Measurements from ENCODE around the gene SLC46A2. TPM values are rescaled to one million over a fixed set of nuclear protein-coding genes. Genes with fewer than 3 reads are reported as not detected.

The SLC46A2 gene
- total and polyA plus RNA-seq, 2 experiments from 2014 or later, result 0.11 TPM; not detected in 1

GRCh38 chr9:112914524-112914923, 23.8 kb upstream of the SLC46A2 start (continued):
- TF ChIP-seq ZNF462 (CRISPR knock-in tag; IDR thresholded peaks at IDR 0.05) (no peak), ZNF114 (CRISPR knock-in tag; IDR thresholded peaks at IDR 0.05) (no peak), STAT1 (IDR thresholded peaks at IDR 0.05; ENCODE audit: unreplicated experiment) (no peak), CTCF (conservative IDR thresholded peaks at IDR 0.05; ENCODE audit: low read depth in 2 of 2) (no peak)

DNA sequence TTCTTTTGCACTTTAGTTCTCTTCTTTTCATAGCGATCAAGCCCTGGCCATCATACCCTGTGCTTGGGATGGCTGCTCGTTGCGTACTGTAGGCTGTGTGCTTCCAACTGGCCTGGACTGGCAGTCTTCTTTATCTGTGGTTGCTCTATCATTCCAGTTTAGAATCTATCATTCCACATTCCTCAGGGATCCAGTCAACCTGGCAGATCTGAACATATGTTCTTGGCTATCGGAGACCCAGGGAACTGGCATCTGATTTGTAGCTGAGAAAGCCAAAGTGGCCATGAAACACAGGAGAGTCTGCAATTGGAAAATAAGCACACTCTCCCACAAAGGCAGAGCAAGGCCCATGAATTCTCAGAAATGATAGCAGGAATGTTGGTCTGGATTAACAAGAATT, 22.6 kb upstream of the SLC46A2 start:
- Mint-ChIP-seq H3K4me1 (no peaks in the 10 kb centered on the region), H3K27ac (no peak overlapping the region), H3K36me3 (ENCODE audit: low read depth) (no peaks in the 10 kb centered on the region), H3K4me3 (no peak overlapping the region), H3K9me3 (no peaks in the 10 kb centered on the region), H3K27me3 (ENCODE audit: insufficient read depth, low read depth, poor library complexity) (peaks cover 1% of the 10 kb centered on the region)
- H3K4me2 ChIP-seq, result no peak overlapping the region
- H3K27ac ChIP-seq (ENCODE audit: low read depth), result no peak overlapping the region
- TF ChIP-seq, protein P1, sequence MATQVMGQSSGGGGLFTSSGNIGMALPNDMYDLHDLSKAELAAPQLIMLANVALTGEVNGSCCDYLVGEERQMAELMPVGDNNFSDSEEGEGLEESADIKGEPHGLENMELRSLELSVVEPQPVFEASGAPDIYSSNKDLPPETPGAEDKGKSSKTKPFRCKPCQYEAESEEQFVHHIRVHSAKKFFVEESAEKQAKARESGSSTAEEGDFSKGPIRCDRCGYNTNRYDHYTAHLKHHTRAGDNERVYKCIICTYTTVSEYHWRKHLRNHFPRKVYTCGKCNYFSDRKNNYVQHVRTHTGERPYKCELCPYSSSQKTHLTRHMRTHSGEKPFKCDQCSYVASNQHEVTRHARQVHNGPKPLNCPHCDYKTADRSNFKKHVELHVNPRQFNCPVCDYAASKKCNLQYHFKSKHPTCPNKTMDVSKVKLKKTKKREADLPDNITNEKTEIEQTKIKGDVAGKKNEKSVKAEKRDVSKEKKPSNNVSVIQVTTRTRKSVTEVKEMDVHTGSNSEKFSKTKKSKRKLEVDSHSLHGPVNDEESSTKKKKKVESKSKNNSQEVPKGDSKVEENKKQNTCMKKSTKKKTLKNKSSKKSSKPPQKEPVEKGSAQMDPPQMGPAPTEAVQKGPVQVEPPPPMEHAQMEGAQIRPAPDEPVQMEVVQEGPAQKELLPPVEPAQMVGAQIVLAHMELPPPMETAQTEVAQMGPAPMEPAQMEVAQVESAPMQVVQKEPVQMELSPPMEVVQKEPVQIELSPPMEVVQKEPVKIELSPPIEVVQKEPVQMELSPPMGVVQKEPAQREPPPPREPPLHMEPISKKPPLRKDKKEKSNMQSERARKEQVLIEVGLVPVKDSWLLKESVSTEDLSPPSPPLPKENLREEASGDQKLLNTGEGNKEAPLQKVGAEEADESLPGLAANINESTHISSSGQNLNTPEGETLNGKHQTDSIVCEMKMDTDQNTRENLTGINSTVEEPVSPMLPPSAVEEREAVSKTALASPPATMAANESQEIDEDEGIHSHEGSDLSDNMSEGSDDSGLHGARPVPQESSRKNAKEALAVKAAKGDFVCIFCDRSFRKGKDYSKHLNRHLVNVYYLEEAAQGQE (IDR thresholded peaks at IDR 0.05; ENCODE audit: unreplicated experiment), result no peak
- TF ChIP-seq EZH2phosphoT487 (IDR thresholded peaks at IDR 0.05; ENCODE audit: unreplicated experiment) (no peak), JUNB (IDR thresholded peaks at IDR 0.05; ENCODE audit: unreplicated experiment) (no peak), NANOG (IDR thresholded peaks at IDR 0.05; ENCODE audit: borderline replicate concordance) (no peak)
- no peaks in the 10 kb centered on the region for H3K79me2 ChIP-seq (replicated peaks; ENCODE audit: insufficient read depth)
- no peak overlapping the region for H3K4me3 ChIP-seq
- no peaks in the 10 kb centered on the region for H3F3A ChIP-seq (replicated peaks; ENCODE audit: low read depth)
- no peak for DNase-seq (ENCODE audit: low spot score)
- H3K4me1 ChIP-seq (ENCODE audit: insufficient read depth), result no peaks in the 10 kb centered on the region
- H3K9me2 ChIP-seq (ENCODE audit: insufficient read depth), result no peaks in the 10 kb centered on the region
- ATAC-seq, result no peak
- no peaks in the 10 kb centered on the region for H4K20me1 ChIP-seq (replicated peaks; ENCODE audit: insufficient read depth)
- H2AFZ ChIP-seq, result no peak overlapping the region
- H3K36me3 ChIP-seq (ENCODE audit: insufficient read depth), result no peaks in the 10 kb centered on the region
- H3K27me3 ChIP-seq (ENCODE audit: insufficient read depth), result peaks cover 17% of the 10 kb centered on the region; the same call in 1 of the 2 replicates
